Karpas-422 (cell line): ENCODE measurements around the gene CTCFL. TPM values are rescaled to one million over a fixed set of nuclear protein-coding genes. Genes with fewer than 3 reads are reported as not detected.

Experiments used
- DNase-seq: peaks from one replicate; pipeline ENCODE4 v3.0.0-alpha.2; 2015
- H2AFZ ChIP-seq: fragments of 200-600 bp; sonication (generic); 2 replicates; pipeline ENCODE4 v1.6.1; 2014; ENCODE audit warnings: antibody characterized with exemption, low read length, mixed read lengths
- H3K27ac ChIP-seq: fragments of 200-600 bp; sonication (generic); 2 replicates; pipeline ENCODE4 v1.5.1; 2014; ENCODE audit warnings: mild to moderate bottlenecking, low read length, moderate library complexity
- H3K27me3 ChIP-seq: fragments of 200-600 bp; sonication (generic); 2 replicates; pipeline ENCODE4 v1.6.1; 2014; ENCODE audit warnings: low read length, mixed read lengths
- H3K36me3 ChIP-seq: fragments of 200-600 bp; sonication (generic); 2 replicates; pipeline ENCODE4 v1.6.1; 2014; ENCODE audit warnings: low read length, mixed read lengths; ENCODE audit not compliant: insufficient read depth
- H3K4me1 ChIP-seq: fragments of 200-600 bp; sonication (generic); 2 replicates; pipeline ENCODE4 v1.6.1; 2014; ENCODE audit warnings: mild to moderate bottlenecking, low read length, mixed read lengths
- H3K4me2 ChIP-seq: fragments of 200-600 bp; sonication (generic); 2 replicates; pipeline ENCODE4 v1.6.1; 2014; ENCODE audit warnings: low read length, low read depth, mild to moderate bottlenecking; ENCODE audit not compliant: poor library complexity, severe bottlenecking
- H3K4me3 ChIP-seq: fragments of 200-600 bp; sonication (generic); 2 replicates; pipeline ENCODE4 v1.5.1; 2014; ENCODE audit warnings: mild to moderate bottlenecking, antibody characterized with exemption, low read length, mixed read lengths
- H3K79me2 ChIP-seq: fragments of 200-600 bp; sonication (generic); 2 replicates; pipeline ENCODE4 v1.6.1; 2014; ENCODE audit warnings: mild to moderate bottlenecking, low read length, mixed read lengths
- H3K9ac ChIP-seq: fragments of 200-600 bp; sonication (generic); 2 replicates; pipeline ENCODE4 v1.6.0; 2014; ENCODE audit warnings: low read length
- H3K9me2 ChIP-seq: fragments of 200-600 bp; sonication (generic), shearing (Covaris generic); replicated peaks from 2 replicates; pipeline ENCODE4 v1.6.0; 2014; ENCODE audit warnings: mild to moderate bottlenecking, low read length, moderate library complexity; ENCODE audit not compliant: insufficient read depth
- H3K9me3 ChIP-seq: fragments of 300-700, 200-600 bp; sonication (generic); 2 replicates; pipeline ENCODE4 v1.6.1; 2014; ENCODE audit warnings: low read length, mixed read lengths
- H4K20me1 ChIP-seq: fragments of 200-600 bp; sonication (generic); 2 replicates; pipeline ENCODE4 v1.6.1; 2014; ENCODE audit warnings: mild to moderate bottlenecking, antibody characterized with exemption, low read length, low read depth; ENCODE audit not compliant: insufficient read depth
- total RNA-seq: library from RNA; depleted of rRNA; stranded (reverse); fragments of >200 nt; shearing (Covaris generic); gene quantifications from 2 replicates; pipeline ENCODE4 v1.2.3, GENCODE V29; 2014; ENCODE audit warnings: low replicate concordance

The CTCFL gene
- total RNA-seq, 1 experiment from 2014 or later, result not detected

GRCh38 chr20:57557926-57558613 is 33.1 kb upstream of the CTCFL start:
- Histone ChIP-seq H3K27ac (no peak overlapping the region), H3K9ac (no peak overlapping the region), H3K27me3 (no peaks in the 10 kb centered on the region), H3K79me2 (no peaks in the 10 kb centered on the region), H3K9me2 (no peaks in the 10 kb centered on the region), H3K36me3 (no peaks in the 10 kb centered on the region), H3K4me2 (no peak overlapping the region), H2AFZ (no peak overlapping the region), H3K4me3 (no peak overlapping the region), H3K9me3 (no peaks in the 10 kb centered on the region), H3K4me1 (no peaks in the 10 kb centered on the region), H4K20me1 (no peaks in the 10 kb centered on the region; the same call in 1 of the 2 replicates)
- DNase-seq, result no peak

GRCh38 chr20:57556980-57557274 is 32.0 kb upstream of the CTCFL start:
- H3K36me3 ChIP-seq, result no peaks in the 10 kb centered on the region
- no peaks in the 10 kb centered on the region for H3K27me3 ChIP-seq
- H2AFZ ChIP-seq, result no peak overlapping the region
- no peak overlapping the region for H3K4me2 ChIP-seq
- no peaks in the 10 kb centered on the region for H3K4me1 ChIP-seq
- H3K79me2 ChIP-seq, result no peaks in the 10 kb centered on the region
- no peaks in the 10 kb centered on the region for H3K9me2 ChIP-seq
- no peak overlapping the region for H3K27ac ChIP-seq
- no peaks in the 10 kb centered on the region for H3K9me3 ChIP-seq
- DNase-seq, result no peak
- H4K20me1 ChIP-seq, result no peaks in the 10 kb centered on the region; the same call in 1 of the 2 replicates
- no peak overlapping the region for H3K4me3 ChIP-seq
- no peak overlapping the region for H3K9ac ChIP-seq

GRCh38 chr20:57555457-57556184 is 30.7 kb upstream of the CTCFL start:
- H2AFZ ChIP-seq, result no peak overlapping the region
- no peak overlapping the region for H3K4me2 ChIP-seq
- no peak for DNase-seq

GRCh38 chr20:57553376-57554018 is 28.6 kb upstream of the CTCFL start:
- 0 out of 2 replicates have a peak, but pooled peaks cover 3% of the 10 kb centered on the region for H4K20me1 ChIP-seq
- no peak for DNase-seq
- no peaks in the 10 kb centered on the region for H3K9me2 ChIP-seq
- H3K9ac ChIP-seq, result no peak overlapping the region
- no peaks in the 10 kb centered on the region for H3K79me2 ChIP-seq
- H3K9me3 ChIP-seq, result no peaks in the 10 kb centered on the region
- no peaks in the 10 kb centered on the region for H3K4me1 ChIP-seq
- no peak overlapping the region for H2AFZ ChIP-seq
- no peak overlapping the region for H3K4me3 ChIP-seq
- H3K36me3 ChIP-seq, result no peaks in the 10 kb centered on the region
- H3K27ac ChIP-seq, result no peak overlapping the region
- no peak overlapping the region for H3K4me2 ChIP-seq
- H3K27me3 ChIP-seq, result no peaks in the 10 kb centered on the region

More at GRCh38 chr20:57555457-57556184, 30.7 kb upstream of the CTCFL start:
- Histone ChIP-seq H3K79me2 (no peaks in the 10 kb centered on the region), H3K4me3 (no peak overlapping the region), H3K9me3 (no peaks in the 10 kb centered on the region), H3K27me3 (no peaks in the 10 kb centered on the region), H3K36me3 (no peaks in the 10 kb centered on the region), H4K20me1 (peaks cover 3% of the 10 kb centered on the region; the same call in 1 of the 2 replicates), H3K9ac (no peak overlapping the region), H3K4me1 (no peaks in the 10 kb centered on the region), H3K9me2 (no peaks in the 10 kb centered on the region), H3K27ac (no peak overlapping the region)

DNA sequence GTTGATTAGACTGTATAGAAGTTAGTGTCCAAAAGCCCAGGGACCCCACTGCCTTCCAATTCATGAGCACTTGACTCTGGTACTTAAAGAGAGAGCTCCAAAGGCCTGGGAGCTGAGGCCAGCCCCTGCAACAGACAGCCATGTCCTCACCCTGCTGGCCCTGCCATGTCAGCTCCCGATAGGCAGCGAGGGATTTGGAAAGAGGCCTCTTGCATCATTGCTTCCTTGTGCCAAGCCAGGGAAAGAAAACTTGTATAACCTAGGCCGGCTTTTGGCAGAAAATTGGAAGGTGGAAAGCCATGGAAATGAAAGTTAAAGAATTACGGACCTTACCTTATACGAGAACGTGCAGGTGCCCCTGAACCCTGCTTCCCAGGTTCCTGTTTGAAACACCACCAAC is 27.5 kb upstream of the CTCFL start:
- Histone ChIP-seq H3K4me2 (no peak overlapping the region), H3K27ac (no peak overlapping the region), H3K36me3 (no peaks in the 10 kb centered on the region), H4K20me1 (0 out of 2 replicates have a peak, but pooled peaks cover 3% of the 10 kb centered on the region), H3K9me3 (no peaks in the 10 kb centered on the region), H3K4me3 (no peak overlapping the region), H3K9ac (no peak overlapping the region), H2AFZ (no peak overlapping the region), H3K79me2 (no peaks in the 10 kb centered on the region), H3K27me3 (no peaks in the 10 kb centered on the region), H3K9me2 (no peaks in the 10 kb centered on the region), H3K4me1 (no peaks in the 10 kb centered on the region)
- DNase-seq, result no peak

GRCh38 chr20:57548177-57549058 is 23.5 kb upstream of the CTCFL start:
- no peak overlapping the region for H3K4me2 ChIP-seq
- no peaks in the 10 kb centered on the region for H3K79me2 ChIP-seq

GRCh38 chr20:57546956-57547649 is 22.2 kb upstream of the CTCFL start:
- no peak for DNase-seq
- Histone ChIP-seq H2AFZ (no peak overlapping the region), H3K9me2 (no peaks in the 10 kb centered on the region), H3K79me2 (no peaks in the 10 kb centered on the region), H3K4me2 (no peak overlapping the region), H3K27me3 (no peaks in the 10 kb centered on the region), H3K9ac (no peak overlapping the region), H3K9me3 (no peaks in the 10 kb centered on the region), H4K20me1 (0 out of 2 replicates have a peak, but pooled peaks cover 3% of the 10 kb centered on the region), H3K36me3 (no peaks in the 10 kb centered on the region), H3K4me3 (no peak overlapping the region), H3K4me1 (no peaks in the 10 kb centered on the region), H3K27ac (no peak overlapping the region)

More at GRCh38 chr20:57548177-57549058, 23.5 kb upstream of the CTCFL start:
- Histone ChIP-seq H3K4me3 (no peak overlapping the region), H3K27me3 (no peaks in the 10 kb centered on the region), H3K27ac (no peak overlapping the region), H3K36me3 (no peaks in the 10 kb centered on the region), H3K9me2 (no peaks in the 10 kb centered on the region), H3K9ac (no peak overlapping the region), H3K4me1 (no peaks in the 10 kb centered on the region), H4K20me1 (0 out of 2 replicates have a peak, but pooled peaks cover 3% of the 10 kb centered on the region), H2AFZ (no peak overlapping the region), H3K9me3 (no peaks in the 10 kb centered on the region)
- no peak for DNase-seq
